HG02884 (cell line): ENCODE data around the gene SH3RF1.
A peak's percentile ranks its signal among the peaks of the same experiment; 100 is the strongest.

ENCODE experiments used
- ATAC-seq: cut with Tn5 transposase; IDR thresholded peaks from one replicate; pipeline ENCODE4 v1.9.1; 2021; ENCODE audit warnings: mild to moderate bottlenecking, moderate library complexity; ENCODE audit not compliant: unreplicated experiment

SH3RF1 gene

DNA sequence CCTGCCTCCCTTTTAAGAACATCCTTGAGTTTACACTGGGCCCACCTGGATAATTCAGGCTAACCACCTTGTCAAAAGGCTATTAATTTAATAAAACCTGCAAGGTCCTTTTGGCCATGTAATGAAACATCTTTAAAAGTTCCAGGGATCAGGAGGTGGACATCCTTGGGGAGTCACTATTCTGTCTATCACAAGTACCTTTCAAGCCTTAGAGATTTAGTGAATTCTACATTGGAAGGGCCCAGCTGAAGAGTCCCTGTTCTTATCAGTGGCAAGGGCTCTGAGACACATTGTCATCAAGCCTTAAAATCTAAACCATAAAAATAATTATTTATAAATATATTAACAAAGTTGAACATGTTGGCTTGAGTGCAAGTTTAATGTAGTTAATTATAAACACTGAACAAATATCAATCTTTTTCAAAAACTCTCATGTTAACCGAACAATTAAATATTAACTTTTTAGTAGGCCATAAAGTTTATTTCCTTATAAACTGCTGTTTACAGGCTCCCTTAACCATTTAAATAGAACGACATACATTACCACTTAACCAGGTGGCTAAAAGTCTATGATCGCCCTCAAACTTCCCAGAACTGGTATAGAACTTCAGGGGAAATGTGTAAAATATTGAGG, 156.3 kb downstream of the SH3RF1 start:
- no peak for ATAC-seq

DNA sequence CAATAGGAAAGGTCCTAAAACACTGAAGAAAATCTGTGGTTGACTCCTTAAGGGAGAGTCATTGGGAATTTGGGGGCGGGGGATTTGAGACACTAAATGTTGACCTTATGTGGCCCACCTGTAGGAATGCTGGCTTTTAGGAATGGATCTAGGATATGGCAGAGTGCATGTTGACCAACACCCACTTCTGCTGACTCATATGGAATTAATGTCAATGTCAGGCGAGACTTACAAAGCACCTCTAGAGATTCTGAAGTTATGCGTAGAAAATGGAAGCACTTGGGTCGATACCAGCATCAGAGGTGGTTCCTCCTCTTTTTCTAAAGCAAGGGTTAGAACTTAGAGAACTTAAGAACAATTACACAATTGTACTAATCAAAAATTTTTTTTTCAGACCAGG, 160.1 kb downstream of the SH3RF1 start:
- ATAC-seq: no peak

DNA sequence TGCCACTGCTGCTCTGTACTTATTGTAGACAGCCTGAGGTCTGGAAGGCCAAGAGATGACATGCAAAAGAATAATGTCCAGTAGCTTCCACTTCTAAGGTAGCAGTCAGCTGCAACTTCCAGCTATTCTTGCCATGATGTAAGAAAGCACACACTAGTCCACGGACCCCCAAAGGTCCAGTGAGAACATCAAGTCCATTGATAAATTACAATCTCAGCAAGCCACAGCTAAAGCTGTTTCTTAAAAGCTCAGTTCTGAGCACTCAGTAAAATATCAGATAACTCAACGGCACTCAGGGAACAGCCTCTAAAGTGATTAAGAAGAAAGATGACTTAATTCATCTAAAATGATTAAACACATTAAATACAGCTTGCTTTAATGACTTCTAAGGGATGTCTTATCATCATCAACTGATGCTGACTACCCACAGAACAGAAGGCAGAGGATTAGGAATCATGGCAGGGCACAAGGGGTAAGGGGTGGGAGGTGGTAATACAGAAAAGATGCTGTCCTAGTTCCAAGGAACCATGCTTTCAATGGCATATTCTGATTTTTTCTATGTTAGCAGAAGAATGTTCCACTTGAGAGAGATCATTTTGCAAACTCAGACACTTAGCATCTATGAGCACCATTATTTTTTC, 161.6 kb downstream of the SH3RF1 start:
- no peak for ATAC-seq

DNA sequence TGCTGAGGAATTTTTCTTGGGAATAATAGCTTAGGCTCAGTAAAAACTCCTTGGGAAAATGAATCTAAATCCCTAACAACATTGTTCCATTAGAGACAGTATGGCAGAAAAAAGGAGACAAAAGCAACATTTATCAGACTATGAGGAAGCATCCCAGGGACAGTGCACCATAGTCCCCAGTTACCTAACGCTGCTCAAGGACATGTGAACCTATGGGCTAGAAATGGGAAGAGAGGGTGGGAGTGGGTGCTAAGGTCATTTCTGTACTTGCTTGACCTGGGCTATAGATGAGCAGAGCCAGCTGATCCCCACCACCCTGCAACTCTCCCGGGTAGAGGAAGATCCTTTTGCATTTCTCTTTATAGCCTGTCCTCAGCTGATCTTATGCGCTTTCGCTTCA, 162.5 kb downstream of the SH3RF1 start:
- no peak for ATAC-seq

DNA sequence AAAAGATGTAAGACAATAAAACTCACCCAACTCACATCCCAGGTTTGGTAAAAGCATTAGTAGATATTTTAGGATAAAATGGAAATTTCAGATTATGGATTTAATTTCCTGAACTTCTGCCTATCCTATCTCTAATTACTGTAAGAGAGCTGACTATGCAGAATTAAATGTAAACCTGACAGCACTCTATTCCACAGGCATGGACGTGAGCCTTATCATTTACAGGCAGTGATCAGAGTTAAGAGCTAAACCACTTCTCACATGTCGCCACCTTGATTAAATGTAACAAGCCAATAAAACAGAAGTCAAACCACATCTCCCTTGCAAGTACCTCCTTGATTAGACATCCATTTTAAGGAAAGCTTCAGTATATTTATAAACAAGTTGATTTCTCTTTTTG, 163.2 kb downstream of the SH3RF1 start:
- no peak for ATAC-seq

DNA sequence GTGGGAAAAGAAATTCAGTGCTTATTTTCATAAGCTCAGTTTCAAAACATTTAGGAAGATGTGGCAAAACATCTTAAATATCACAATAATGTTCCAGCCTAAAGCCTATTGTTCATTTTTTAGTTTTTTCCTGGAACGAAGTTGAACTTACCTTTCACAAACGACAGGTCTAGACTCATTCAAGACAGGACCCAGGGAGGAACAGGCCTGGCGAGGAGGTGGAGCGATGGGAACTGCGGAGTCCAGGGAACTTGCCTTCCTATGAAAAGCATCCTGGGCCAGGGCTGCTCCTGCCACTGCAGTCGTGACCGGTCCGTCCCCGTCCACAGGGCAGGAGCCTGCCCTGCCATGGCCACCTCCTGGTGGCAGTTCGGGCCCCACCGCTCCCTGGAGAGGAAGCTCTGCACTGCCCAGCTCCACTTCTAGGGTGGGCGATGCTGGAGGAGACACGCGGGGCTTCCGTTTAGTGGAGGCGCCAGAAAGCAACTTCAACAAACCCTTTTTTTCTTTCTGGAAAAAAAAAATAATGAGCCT, 164.0 kb downstream of the SH3RF1 start:
- ATAC-seq: no peak

DNA sequence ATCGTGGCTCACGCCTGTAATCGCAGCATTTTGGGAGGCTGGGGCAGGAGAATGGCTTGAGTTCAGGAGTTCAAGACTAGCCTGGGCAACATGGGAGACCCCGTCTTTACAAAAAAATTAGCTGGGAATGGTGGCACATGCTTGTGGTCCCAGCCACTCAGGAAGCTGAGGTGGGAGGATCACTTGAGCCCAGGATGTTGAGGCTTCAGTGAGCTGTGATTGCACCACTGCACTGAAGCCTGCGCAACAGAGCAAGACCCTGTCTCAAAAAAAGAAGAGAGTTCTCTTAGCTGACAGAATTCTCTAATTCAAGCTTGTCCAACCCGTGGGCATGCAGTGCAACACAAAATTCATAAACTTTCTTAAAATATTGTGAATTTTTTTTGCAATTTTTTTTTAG, 165.1 kb downstream of the SH3RF1 start:
- no peak for ATAC-seq

DNA sequence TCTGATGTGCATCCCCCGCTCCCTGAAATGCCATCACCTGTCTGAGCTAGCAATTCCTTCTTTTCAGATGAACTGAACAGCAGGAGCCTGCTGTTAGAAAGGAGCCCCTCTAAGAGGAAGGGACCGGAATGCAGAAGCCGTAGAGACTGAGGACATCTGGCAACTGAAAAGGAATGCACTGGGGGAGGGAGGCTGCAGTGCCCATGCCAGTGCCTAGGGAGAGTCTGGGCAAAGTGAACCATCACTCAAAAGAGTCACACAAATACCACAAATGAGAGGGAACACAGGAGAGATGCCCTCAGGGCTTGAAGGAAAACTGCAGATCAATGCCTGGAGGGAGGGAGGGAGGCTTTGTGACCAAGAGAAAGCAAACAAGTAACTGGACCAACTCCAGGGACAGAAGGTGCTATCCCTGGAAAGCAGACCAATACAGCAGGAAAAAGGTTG, 166.8 kb downstream of the SH3RF1 start:
- no peak for ATAC-seq

DNA sequence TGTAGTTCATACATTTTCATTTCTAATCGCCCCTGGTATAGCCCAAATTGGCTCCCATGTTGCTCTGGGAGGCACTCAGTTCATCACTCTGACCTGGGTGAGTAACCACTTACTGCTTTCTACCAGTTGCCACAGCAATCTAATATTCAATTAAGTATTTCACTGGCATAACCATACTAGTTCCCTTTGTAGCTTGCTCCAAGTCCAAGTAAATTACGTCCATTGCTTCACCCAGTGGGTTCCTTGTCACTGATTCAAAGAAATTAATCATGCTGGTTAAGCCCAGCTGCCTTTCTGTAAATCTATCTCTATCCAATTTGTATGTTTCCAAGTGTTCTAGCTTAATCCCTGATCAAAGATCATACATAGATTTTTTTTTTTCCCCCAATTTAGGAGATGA, 168.7 kb downstream of the SH3RF1 start:
- ATAC-seq: no peak

DNA sequence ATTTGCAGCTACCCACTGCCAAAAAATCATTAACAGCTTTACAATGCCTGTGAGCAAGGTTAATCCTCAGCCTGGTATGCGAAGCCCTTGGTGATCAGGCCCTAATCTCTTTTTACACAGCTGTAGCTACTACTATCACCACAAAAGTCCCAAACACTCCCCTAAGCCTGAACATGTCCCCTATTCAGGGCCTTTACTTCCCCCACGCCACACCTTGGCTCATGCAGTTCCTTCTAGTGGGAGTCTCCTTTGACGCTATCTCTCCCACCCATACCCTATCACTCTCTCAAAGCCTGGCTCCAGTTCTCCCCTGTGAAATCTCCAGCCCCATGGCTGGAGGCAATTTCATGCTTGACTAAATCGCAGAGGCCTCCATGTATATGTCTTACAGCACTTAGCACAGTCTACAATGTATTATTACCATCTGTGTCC, 170.1 kb downstream of the SH3RF1 start:
- no peak for ATAC-seq

DNA sequence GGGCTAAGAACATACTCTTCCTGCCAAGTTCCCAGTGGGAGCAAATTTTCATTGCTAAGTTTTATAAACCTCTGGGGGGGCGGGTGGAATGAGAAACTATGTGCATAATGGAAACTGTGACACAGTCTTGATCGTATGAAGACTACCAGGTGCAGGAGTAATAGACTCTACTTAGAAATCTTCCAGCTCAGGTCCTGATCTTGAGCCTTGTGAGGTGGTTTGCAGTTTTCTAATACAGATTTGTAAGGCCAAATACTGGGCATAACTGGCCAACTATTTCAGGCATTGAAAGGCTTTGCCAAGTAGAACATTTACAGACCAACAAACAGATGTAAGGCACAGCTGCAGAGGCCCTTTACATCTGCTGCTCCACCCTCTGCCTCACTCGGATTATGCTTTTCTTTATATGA, 171.0 kb downstream of the SH3RF1 start:
- no peak for ATAC-seq

DNA sequence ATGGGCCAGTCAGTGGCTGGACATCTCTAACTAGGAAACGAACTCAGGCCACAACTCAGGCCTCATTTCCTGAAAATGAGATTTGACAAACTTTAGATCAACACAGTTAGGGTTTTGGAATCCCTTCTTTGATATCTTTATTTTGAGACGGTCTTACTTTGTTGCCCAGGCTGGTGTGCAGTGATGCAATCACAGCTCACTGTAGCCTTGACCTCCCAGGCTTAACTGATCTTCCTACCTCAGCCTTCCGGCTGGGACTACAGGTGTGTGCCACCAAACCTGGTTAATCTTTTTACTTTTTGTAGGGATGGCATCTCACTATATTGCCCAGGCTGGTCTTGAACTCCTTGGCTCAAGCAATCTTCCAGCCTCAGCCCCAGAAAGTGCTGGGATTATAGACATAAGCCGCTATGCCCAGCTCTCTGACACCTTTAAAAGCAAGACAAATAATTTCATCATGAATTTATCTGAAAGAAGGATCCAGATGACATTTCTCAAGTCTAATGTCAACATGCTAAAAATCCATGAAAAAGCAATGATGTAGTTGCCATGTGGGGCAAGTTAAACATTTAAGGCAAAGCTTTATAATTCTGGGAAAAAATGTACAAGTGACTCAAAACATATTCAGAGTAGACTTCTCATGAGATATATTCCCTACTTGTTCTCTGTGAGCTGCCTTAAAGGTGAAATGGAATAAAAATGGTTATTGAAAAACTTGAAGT, 171.6 kb downstream of the SH3RF1 start:
- no peak for ATAC-seq

DNA sequence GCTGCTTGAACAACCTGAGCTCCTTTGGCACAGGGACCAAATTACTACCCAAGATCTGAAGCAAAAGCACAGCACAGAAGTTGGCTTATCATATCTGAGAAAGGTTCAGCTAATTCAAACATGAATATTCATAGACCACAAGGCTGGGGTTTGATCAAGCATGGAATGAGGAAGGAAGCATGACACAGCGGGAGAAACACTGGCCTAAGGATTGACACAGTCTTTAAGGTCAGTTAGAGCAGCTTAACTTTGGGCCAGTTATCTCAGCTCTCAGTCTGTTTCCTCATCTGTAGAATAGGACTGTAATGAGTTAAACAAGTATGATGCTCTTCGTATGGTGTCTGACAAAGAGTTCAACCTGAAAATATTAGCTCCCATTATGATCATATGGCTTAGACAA, 172.2 kb downstream of the SH3RF1 start:
- ATAC-seq: peak; percentile 52

DNA sequence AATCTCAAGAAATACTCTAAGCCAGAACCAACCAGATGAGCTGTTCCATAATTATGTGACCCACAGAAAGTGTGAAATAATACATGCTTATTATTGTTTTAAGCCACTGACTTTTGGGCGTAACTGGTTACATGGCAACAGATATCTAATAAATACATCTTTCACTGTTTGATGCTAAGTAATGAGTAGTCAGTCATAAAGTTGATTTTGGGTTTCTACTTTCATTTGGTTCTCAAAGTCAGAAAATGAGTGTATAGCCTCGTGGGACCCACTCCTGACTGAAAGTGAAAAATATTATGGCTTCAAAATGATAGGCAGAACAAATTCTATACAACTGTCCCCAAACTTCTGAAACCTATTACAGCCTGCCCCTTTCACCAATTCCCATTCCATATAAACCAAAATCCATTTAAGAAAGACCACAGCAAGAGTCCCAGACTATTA, 172.7 kb downstream of the SH3RF1 start:
- peak; percentile 66 for ATAC-seq

DNA sequence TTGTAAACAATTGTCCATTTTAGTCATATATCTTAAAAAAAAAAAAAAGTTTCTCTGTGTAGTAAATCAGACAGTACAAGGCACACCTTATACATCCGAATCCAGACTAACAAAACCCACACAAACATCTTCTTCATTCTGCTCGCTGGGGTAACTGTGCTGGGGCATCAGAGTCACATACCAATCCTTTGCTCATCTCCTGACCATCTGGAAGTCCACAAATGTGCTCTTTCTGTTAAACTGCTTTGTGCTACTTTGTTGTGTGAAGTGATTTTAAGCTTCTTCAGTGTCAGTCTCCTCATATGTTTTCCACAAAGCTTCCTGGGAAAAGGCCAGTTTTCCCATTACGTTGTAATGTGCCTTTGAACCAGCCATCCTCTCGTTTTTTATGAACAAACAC, 174.5 kb downstream of the SH3RF1 start:
- ATAC-seq: no peak

DNA sequence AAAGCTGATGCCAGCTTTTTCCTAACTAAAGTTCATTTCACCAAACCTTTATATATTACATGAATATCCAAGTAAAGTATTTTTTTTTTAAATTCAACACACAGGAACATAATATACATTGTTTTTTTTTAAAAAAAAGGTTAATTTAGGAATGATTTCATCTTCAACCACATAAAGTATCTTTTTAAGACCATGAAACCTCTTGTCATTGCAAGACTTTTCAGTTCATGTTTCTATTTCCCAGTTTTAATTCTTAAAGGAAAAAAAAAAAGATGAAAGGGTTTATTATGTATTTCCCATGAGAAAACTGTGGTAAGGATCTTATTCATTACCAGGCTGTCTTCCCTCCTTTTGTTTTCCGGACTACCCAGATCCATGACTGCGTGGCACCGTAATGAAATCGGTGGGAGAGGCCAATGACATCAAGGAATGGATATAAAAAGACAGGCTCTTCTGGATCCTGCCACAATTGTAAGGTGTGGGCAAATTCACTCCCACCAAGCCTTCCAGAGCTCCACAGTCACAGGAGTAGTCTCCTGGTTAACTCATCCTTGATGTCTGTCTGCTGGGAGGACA, 176.0 kb downstream of the SH3RF1 start:
- ATAC-seq: no peak

DNA sequence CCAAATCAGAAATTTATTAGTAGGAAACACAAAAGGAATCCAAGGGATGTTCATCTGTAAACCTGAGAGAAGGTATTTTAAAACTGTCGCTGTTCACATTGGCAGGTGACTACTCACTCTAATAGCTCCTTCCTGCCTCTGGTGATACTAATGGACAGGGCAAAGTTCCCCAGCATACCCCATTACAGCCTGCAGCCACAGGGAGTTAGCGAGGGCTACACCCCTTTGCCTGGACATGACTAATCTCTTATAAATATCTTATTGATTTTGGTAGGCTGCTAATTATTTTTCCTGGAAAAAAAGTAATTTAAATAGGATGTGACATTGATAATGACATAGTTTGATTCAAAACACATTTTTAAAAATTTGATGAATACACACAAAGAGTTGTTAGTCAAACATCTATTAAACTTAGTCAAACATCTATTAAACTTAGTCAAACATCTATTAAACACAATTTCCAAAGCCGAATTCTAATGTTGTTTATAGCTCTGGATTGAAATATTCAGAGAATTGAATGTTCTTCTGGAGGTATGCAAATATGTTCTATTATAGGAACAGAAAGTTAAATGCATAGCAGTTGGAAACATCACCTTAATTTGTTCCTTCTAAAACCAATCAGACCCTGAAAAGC, 177.8 kb downstream of the SH3RF1 start:
- no peak for ATAC-seq

DNA sequence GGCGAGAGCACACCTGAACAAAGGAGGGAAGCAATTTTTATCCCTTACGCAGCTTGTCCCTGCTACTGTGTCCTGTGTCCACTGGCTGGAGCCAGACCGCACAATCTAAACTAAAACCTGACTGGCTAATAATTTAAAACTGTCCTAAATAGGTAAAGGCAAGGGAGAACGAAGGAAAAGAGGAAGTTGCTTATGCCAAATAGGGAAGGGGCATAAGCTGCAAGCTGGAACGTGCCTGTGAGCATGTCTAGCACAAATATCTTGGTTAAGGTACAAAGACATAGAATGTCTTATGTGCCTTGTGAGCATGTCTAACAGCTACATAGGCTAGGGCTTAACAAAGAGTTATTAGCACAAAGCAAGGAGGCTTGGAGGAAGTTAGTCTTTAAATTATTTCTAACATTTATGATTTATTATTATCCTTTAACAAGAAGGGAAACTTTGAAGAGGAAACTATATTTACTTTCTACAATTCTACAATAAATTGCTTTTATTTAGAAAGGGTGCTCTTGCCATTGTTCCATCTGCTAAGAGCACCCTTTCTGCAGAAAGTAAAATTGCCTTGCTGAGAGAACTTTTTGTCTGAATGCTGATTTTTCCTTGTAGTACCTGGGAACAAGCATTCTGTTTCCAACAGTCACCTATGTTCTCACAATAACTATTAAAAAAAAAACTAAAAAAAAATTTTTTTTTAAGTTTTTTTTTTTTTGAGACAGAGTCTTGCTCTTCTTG, 180.1 kb downstream of the SH3RF1 start:
- no peak for ATAC-seq

DNA sequence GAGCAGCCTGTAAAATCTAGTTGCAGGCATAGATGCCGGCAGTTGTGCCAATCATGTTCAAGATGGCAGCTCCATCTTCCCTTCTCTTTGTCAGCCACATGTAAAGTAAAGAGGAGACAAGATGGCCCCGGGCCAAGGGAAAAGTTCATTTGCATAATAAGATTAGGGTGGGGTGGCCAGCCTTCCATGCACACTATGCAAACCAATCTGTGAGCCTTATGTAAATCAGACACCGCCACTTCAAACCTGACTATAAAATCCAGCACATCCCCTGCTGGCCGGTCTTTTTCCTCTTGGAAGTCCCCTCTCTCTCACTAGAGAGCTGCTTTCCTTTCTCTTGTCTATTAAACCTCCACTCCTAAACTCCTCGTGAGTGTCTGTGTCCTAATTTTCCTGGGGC, 181.8 kb downstream of the SH3RF1 start:
- ATAC-seq: no peak

DNA sequence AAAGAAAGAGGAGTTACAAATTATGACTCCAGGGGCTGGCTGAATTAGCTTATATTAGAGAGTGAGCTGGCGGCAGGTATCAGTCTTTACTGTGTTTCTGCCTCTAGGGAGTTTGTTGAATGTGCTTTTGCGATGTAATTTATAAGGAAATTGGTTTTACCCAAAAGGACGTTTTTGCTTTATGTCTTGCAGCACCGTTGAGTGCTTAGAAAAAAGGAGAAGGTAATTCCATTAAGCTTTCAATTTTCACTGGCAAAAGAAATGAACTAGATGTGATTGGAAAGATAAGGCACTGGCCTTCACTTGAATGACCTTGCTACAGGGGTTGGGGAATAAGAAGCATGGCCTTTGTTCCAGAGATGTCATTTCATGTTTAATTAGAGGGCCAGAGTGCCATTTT, 185.8 kb downstream of the SH3RF1 start:
- no peak for ATAC-seq
